Prostate gland (tissue), 2 donors: ENCODE data around the gene ZNF578. TPM values are rescaled to one million over a fixed set of nuclear protein-coding genes. Genes with fewer than 3 reads are reported as not detected.
"Not testable (repeated sequence)": the region's sequence is repeated elsewhere in the genome, so short reads cannot be mapped to it uniquely, and the experiment has no call there.

Experiments
- DNase-seq: peaks from one replicate; pipeline ENCODE4 v3.0.0-alpha.2; 2019; ENCODE audit warnings: low spot score
- H3K27ac ChIP-seq, 2 donors: fragments of 200-600 bp; sonication (generic); 2 replicates each; pipeline ENCODE4 v1.5.1; 2017 to 2019
- H3K27me3 ChIP-seq: fragments of 200-600 bp; sonication (generic); replicated peaks from 2 replicates; pipeline ENCODE4 v1.5.1; 2019; ENCODE audit not compliant: insufficient read depth
- H3K36me3 ChIP-seq, 2 donors: fragments of 200-600 bp; sonication (generic); 1 replicate in 1 of 2; 2 replicates in 1 of 2; pipeline versions ENCODE4 v1.5.1 to v1.8.1; 2017 to 2019
- H3K4me1 ChIP-seq: fragments of 200-600 bp; sonication (generic); replicated peaks from 2 replicates; pipeline ENCODE4 v1.5.1; 2019
- H3K4me3 ChIP-seq, 2 donors: fragments of 200-600 bp; sonication (generic); 2 replicates each; pipeline ENCODE4 v1.5.1; 2017 to 2019
- H3K9me3 ChIP-seq: fragments of 200-600 bp; sonication (generic); 2 replicates; pipeline ENCODE4 v1.5.1; 2017
- POLR2AphosphoS5 ChIP-seq: sonication (generic); formaldehyde crosslinking; IDR thresholded peaks from one replicate; pipeline ENCODE4 v1.6.1; 2017; ENCODE audit warnings: antibody characterized with exemption
- WGBS: methylation state at CpG from one replicate; pipeline ENCODE4 v1.1.5; 2018; 5-methylcytosine and 5-hydroxymethylcytosine counted together
- intact Hi-C: fragments of 100-400 bp; cut with DNase I; formaldehyde crosslinking; loops from one replicate; pipeline ENCODE4 v1.14.2; 2022
- total RNA-seq, 2 donors: library from RNA; depleted of rRNA; stranded (reverse); fragments of >200 nt; gene quantifications; one replicate each; pipeline ENCODE4 v1.1.0, GENCODE V29; 2016

ZNF578 gene
- total RNA-seq, 2 donors from 2014 or later = 0.68 to 10.2 TPM

DNA sequence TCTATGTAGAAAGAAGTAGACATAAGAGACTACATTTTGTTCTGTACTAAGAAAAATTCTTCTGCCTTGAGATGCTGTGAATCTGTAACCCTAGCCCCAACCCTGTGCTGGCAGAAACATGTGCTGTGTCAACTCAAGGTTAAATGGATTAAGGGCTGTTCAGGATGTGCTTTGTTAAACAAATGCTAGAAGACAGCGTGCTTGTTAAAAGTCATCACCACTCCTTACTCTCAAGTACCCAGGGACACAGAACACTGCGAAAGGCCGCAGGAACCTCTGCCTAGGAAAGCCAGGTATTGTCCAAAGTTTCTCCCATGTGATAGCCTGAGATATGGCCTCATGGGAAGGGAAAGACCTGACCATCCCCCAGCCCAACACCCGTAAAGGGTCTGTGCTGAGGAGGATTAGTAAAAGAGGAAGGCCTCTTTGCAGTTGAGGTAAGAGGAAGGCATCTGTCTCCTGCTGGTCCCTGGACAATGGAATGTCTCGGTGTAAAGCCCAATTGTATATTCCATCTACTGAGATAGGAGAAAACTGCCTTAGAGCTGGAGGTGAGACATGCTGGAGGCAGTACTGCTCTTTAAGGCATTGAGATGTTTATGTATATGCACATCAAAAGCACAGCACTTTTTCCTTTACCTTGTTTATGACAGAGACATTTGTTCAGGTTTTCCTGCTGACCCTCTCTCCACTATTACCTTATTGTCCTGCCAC, 105.5 kb downstream of the ZNF578 start:
- DNase-seq, intact Hi-C loops, H3K36me3 ChIP-seq, H3K4me1 ChIP-seq, H3K4me3 ChIP-seq, H3K27me3 ChIP-seq, H3K9me3 ChIP-seq: not testable (repeated sequence)
- WGBS = 33% methylated on average over 5 of the region's 5 CpGs
- TF ChIP-seq POLR2AphosphoS5 = peak; percentile 5
- H3K27ac ChIP-seq = peak overlapping the region in 1 of 2 donors; percentile 18

DNA sequence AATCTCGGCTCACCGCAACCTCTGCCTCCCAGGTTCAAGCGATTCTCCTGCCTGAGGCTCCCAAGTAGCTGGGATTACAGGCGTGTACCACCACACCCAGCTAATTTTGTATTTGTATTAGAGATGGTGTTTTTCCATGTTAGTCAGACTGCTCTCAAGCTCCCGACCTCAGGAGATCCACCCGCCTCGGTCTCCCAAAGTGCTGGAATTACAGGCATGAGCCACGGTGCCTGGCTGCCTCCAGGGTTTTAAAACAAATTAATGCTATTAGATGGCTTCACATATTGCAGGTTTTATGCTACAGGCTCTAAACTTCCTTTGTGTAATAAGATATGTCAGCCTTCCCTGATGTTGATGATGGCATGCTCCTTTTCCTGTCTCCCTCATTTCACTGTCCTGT, 108.3 kb downstream of the ZNF578 start:
- DNase-seq, H3K9me3 ChIP-seq, intact Hi-C loops, H3K4me1 ChIP-seq, H3K4me3 ChIP-seq, H3K27me3 ChIP-seq, H3K27ac ChIP-seq, H3K36me3 ChIP-seq: not testable (repeated sequence)
- 96% methylated on average over 8 of the region's 8 CpGs for WGBS

Other genes with a start within 250 kb of the ZNF578 start
- gene ZNF766, start 184.0 kb upstream of the ZNF578 start, total RNA-seq = 10 to 100 TPM; 12.9 to 13.0 TPM
- 10 to 100 TPM in 1 of 2 donors, 1 to 10 TPM in 1; 6.4 to 10.8 TPM for gene ZNF480, start 156.4 kb upstream of the ZNF578 start, total RNA-seq
- 1 to 10 TPM; 5.5 to 9.9 TPM for gene ZNF610, start 117.3 kb upstream of the ZNF578 start, total RNA-seq
- gene ZNF880, start 83.6 kb upstream of the ZNF578 start, total RNA-seq = 10 to 100 TPM; 28.1 TPM
- gene ZNF528, start 55.7 kb upstream of the ZNF578 start, total RNA-seq = 10 to 100 TPM; 19.5 to 45.3 TPM
- gene ZNF534, start 24.4 kb upstream of the ZNF578 start, total RNA-seq = 1 to 10 TPM in 1 of 2 donors, under 1 TPM in 1; 0.09 to 3.2 TPM
- 10 to 100 TPM; 14.5 to 21.7 TPM for gene ZNF808, start 74.1 kb downstream of the ZNF578 start, total RNA-seq
- 10 to 100 TPM; 15.4 to 22.1 TPM for gene ZNF701, start 116.7 kb downstream of the ZNF578 start, total RNA-seq
- gene ZNF83, start 184.8 kb downstream of the ZNF578 start, total RNA-seq = 10 to 100 TPM; 36.3 to 62.1 TPM